Activated CD4-positive, alpha-beta T cell treated with anti-CD3 and anti-CD28 coated beads for 4 hours (primary cell): ENCODE measurements around the gene PAX5.
"Not testable (repeated sequence)": the region's sequence is repeated elsewhere in the genome, so short reads cannot be mapped to it uniquely, and the experiment has no call there.

Source experiments
- DNase-seq, 2 donors: peaks; one replicate each; pipeline ENCODE4 v3.0.0-alpha.2; 2020

Gene PAX5

GRCh38 chr9:36872641-36873040 lies 161.4 kb downstream of the PAX5 start:
- DNase-seq = no peak

- DNase-seq = no peak
Observed at GRCh38 chr9:36871606-36872005, 162.5 kb downstream of the PAX5 start.

- no peak for DNase-seq
Observed at GRCh38 chr9:36870960-36871359, 163.1 kb downstream of the PAX5 start.

GRCh38 chr9:36869605-36870004 lies 164.5 kb downstream of the PAX5 start:
- not testable (repeated sequence) for DNase-seq

GRCh38 chr9:36868586-36869282 lies 165.3 kb downstream of the PAX5 start:
- no peak for DNase-seq

GRCh38 chr9:36867672-36868471 lies 166.2 kb downstream of the PAX5 start:
- DNase-seq = no peak

- no peak for DNase-seq
Observed at GRCh38 chr9:36867241-36867640, 166.8 kb downstream of the PAX5 start.

GRCh38 chr9:36866840-36867239 lies 167.2 kb downstream of the PAX5 start:
- DNase-seq = no peak

- no peak for DNase-seq
Observed at GRCh38 chr9:36865731-36866635, 168.1 kb downstream of the PAX5 start.

- DNase-seq = no peak
Observed at GRCh38 chr9:36864491-36865410, 169.3 kb downstream of the PAX5 start.

GRCh38 chr9:36862206-36863145 lies 171.6 kb downstream of the PAX5 start:
- DNase-seq = no peak

- no peak for DNase-seq
Observed at GRCh38 chr9:36861528-36862205, 172.4 kb downstream of the PAX5 start.

- no peak for DNase-seq
Observed at GRCh38 chr9:36858805-36859375, 175.2 kb downstream of the PAX5 start.

GRCh38 chr9:36855448-36856315 lies 178.4 kb downstream of the PAX5 start:
- DNase-seq = no peak

GRCh38 chr9:36854751-36855150 lies 179.3 kb downstream of the PAX5 start:
- no peak for DNase-seq

GRCh38 chr9:36854034-36854433 lies 180.0 kb downstream of the PAX5 start:
- DNase-seq = no peak

- no peak for DNase-seq
Observed at GRCh38 chr9:36853233-36853632, 180.8 kb downstream of the PAX5 start.

GRCh38 chr9:36849943-36850342 lies 184.1 kb downstream of the PAX5 start:
- no peak for DNase-seq

GRCh38 chr9:36848946-36849345 lies 185.1 kb downstream of the PAX5 start:
- DNase-seq = no peak
